Measurements from ENCODE around the gene ELSPBP1.

The ELSPBP1 gene

GRCh38 chr19:48036765-48037164, 42.3 kb downstream of the ELSPBP1 start:
- no peak for TF ChIP-seq CTCF (IDR thresholded peaks at IDR 0.05; ENCODE audit: extremely low read depth, insufficient read depth, missing control alignments)
- in situ Hi-C loops (cut with MboI; ENCODE audit: low pct_unique_long_range_greater_than_20kb, low sequenced_read_pairs, unreplicated experiment), result no loop called here
- DNase-seq (ENCODE audit: low spot score), result no peak

DNA sequence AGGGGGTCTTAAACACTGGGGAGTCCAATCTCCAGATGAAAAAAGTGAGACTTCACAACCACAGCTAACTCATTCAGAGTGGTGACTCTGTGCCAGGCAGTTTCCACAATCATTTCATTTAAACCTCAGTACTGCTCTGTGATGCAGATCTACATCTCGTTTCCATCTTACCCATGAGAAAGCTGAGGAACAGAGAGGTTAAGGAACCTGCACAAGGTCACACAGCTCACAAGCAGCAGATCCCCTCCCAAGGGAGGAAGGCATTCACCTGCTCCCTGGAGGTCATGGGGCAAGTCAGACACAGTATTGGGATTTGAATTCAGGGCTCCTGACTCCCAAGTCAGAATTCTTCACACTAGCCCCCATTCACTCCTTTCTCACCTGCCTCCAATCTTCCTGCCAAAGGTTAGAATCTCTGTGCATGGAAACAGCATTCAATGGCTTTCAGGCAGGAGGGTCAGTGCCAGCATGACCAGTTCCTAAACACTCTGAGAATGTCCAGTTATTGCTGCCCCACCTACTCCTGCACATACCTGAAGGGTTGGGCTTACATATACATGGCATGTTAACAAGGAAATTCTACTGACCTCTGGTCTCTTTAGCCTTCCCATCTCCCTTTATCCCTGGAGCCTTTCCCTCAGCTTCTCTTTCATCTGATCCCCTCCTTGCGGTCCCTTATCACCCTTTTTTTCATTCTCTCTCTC, 47.6 kb downstream of the ELSPBP1 start:
- in situ Hi-C loops (cut with MboI; ENCODE audit: low pct_unique_long_range_greater_than_20kb, low sequenced_read_pairs, unreplicated experiment), result no loop called here
- no peak for DNase-seq (ENCODE audit: low spot score)
- no peak for TF ChIP-seq CTCF (IDR thresholded peaks at IDR 0.05; ENCODE audit: extremely low read depth, insufficient read depth, missing control alignments)

GRCh38 chr19:48043675-48044258, 49.3 kb downstream of the ELSPBP1 start, which contains the start of gene CABP5:
Gene CABP5, minus strand, starts transcription at chr19:48044079. Its CDS starts 157 bp downstream, at chr19:48043922.
- no peak for TF ChIP-seq CTCF (IDR thresholded peaks at IDR 0.05; ENCODE audit: extremely low read depth, insufficient read depth, missing control alignments)
- no peak for DNase-seq (ENCODE audit: low spot score)

GRCh38 chr19:48044561-48044960, 50.1 kb downstream of the ELSPBP1 start:
- no peak for DNase-seq (ENCODE audit: low spot score)
- in situ Hi-C loops (cut with MboI; ENCODE audit: low pct_unique_long_range_greater_than_20kb, low sequenced_read_pairs, unreplicated experiment), result no loop called here
- TF ChIP-seq CTCF (IDR thresholded peaks at IDR 0.05; ENCODE audit: extremely low read depth, insufficient read depth, missing control alignments), result no peak

More at GRCh38 chr19:48043675-48044258, 49.3 kb downstream of the ELSPBP1 start, which contains the start of gene CABP5:
- in situ Hi-C loops (cut with MboI; ENCODE audit: low pct_unique_long_range_greater_than_20kb, low sequenced_read_pairs, unreplicated experiment), result no loop called here

GRCh38 chr19:48051335-48052033, 57.1 kb downstream of the ELSPBP1 start:
- no peak for DNase-seq (ENCODE audit: low spot score)
- TF ChIP-seq CTCF (IDR thresholded peaks at IDR 0.05; ENCODE audit: extremely low read depth, insufficient read depth, missing control alignments), result no peak
- in situ Hi-C loops (cut with MboI; ENCODE audit: low pct_unique_long_range_greater_than_20kb, low sequenced_read_pairs, unreplicated experiment), result no loop called here

DNA sequence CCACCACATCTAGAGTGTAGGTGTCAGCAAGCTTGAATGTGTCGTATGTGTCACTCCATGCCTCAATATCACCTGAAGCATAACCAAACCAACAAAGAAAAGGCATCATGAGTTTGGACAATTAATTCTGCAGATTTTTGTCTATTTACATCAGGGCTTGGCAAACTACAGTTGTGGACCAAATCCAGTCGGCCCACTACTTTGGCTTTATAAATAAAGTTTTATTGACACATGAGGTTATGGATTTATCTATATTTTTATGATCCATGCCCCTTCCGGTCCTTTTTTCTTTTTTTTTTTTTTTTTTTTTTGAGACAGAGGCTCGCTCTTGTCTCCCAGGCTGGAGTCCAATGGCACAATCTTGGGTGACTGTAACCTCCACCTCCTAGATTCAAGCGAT, 58.6 kb downstream of the ELSPBP1 start:
- in situ Hi-C loops (cut with MboI; ENCODE audit: low pct_unique_long_range_greater_than_20kb, low sequenced_read_pairs, unreplicated experiment), result no loop called here
- no peak for DNase-seq (ENCODE audit: low spot score)
- no peak for TF ChIP-seq CTCF (IDR thresholded peaks at IDR 0.05; ENCODE audit: extremely low read depth, insufficient read depth, missing control alignments)

Data from GM13977 (cell line).